ENCODE measurements around the gene LAT. TPM values are rescaled to one million over a fixed set of nuclear protein-coding genes. Genes with fewer than 3 reads are reported as not detected.

The LAT gene
- total RNA-seq, 4 donors from 2014 or later = 4.4 to 10.6 (median 7.0) TPM

- TF ChIP-seq CTCF (IDR thresholded peaks at IDR 0.05) = no peak
- TF ChIP-seq POLR2A (IDR thresholded peaks at IDR 0.05) = no peak
- Histone ChIP-seq H3K27ac (no peak overlapping the region), H3K27me3 (no peaks in the 10 kb centered on the region), H3K4me3 (replicated peaks in 1 of 3) (no peak overlapping the region), H3K9me3 (no peaks in the 10 kb centered on the region), H3K4me1 (no peaks in the 10 kb centered on the region), H3K36me3 (peaks cover 38 to 44% of the 10 kb centered on the region in 2 donors)
- no peak for DNase-seq
- 94 to 96% methylated on average over 10 of the region's 10 CpGs for WGBS, 2 donors
- intact Hi-C loops (cut with DNase I) = no loop called here
Measured at GRCh38 chr16:28982418-28982817, 2.4 kb upstream of the LAT start.

- Histone ChIP-seq H3K27me3 (no peaks in the 10 kb centered on the region), H3K4me1 (no peaks in the 10 kb centered on the region), H3K27ac (no peak overlapping the region), H3K4me3 (replicated peaks in 1 of 3) (no peak overlapping the region), H3K9me3 (no peaks in the 10 kb centered on the region), H3K36me3 (peaks cover 38 to 44% of the 10 kb centered on the region in 2 donors)
- WGBS, 2 donors = 95 to 98% methylated on average over 9 to 11 of the region's 11 CpGs
- DNase-seq = no peak
- intact Hi-C loops (cut with DNase I) = no loop called here
- TF ChIP-seq CTCF (IDR thresholded peaks at IDR 0.05) = no peak
Measured at GRCh38 chr16:28982949-28983348, 1.9 kb upstream of the LAT start.

GRCh38 chr16:28983644-28984043, 1.2 kb upstream of the LAT start:
- H3K4me1 ChIP-seq = no peaks in the 10 kb centered on the region
- no peak overlapping the region for H3K27ac ChIP-seq
- TF ChIP-seq POLR2A (IDR thresholded peaks at IDR 0.05) (no peak), CTCF (IDR thresholded peaks at IDR 0.05) (no peak)
- H3K9me3 ChIP-seq = no peaks in the 10 kb centered on the region
- H3K27me3 ChIP-seq = no peaks in the 10 kb centered on the region
- peaks cover 38 to 44% of the 10 kb centered on the region in 2 donors for H3K36me3 ChIP-seq
- intact Hi-C loops (cut with DNase I) = no loop called here
- 95 to 96% methylated on average over 18 of the region's 18 CpGs for WGBS, 2 donors
- no peak for DNase-seq
- no peak overlapping the region for H3K4me3 ChIP-seq (replicated peaks in 1 of 3)

GRCh38 chr16:28984091-28984490, 761 bp upstream of the LAT start:
- peaks cover 38 to 44% of the 10 kb centered on the region in 2 donors for H3K36me3 ChIP-seq
- H3K27ac ChIP-seq = no peak overlapping the region
- intact Hi-C loops (cut with DNase I) = no loop called here
- no peaks in the 10 kb centered on the region for H3K4me1 ChIP-seq
- no peak for DNase-seq
- 85 to 93% methylated on average over 10 to 11 of the region's 12 CpGs for WGBS, 2 donors
- no peaks in the 10 kb centered on the region for H3K9me3 ChIP-seq
- no peaks in the 10 kb centered on the region for H3K27me3 ChIP-seq
- H3K4me3 ChIP-seq (replicated peaks in 1 of 3) = no peak overlapping the region
- TF ChIP-seq CTCF (IDR thresholded peaks at IDR 0.05) (no peak), POLR2A (IDR thresholded peaks at IDR 0.05) (no peak)

GRCh38 chr16:28985211-28986041, 574 bp downstream of the LAT start:
- no peak overlapping the region for H3K4me3 ChIP-seq (replicated peaks in 1 of 3)
- no peaks in the 10 kb centered on the region for H3K4me1 ChIP-seq
- WGBS, 2 donors = 93% methylated on average over 11 to 15 of the region's 19 CpGs
- H3K9me3 ChIP-seq = no peaks in the 10 kb centered on the region
- TF ChIP-seq POLR2A (IDR thresholded peaks at IDR 0.05) (no peak), CTCF (IDR thresholded peaks at IDR 0.05) (no peak)
- intact Hi-C loops (cut with DNase I) = no loop called here
- DNase-seq = no peak
- no peaks in the 10 kb centered on the region for H3K27me3 ChIP-seq
- H3K27ac ChIP-seq = no peak overlapping the region
- H3K36me3 ChIP-seq = peaks cover 38 to 44% of the 10 kb centered on the region in 2 donors
